HEK293T (cell line): ENCODE data around the gene STARD5.

Experiments used
- CTCF ChIA-PET: fragments of 350-600 bp; formaldehyde crosslinking; extraction: SDS; loops from one replicate; lab custom pipeline; 2021; ENCODE audit warnings: antibody characterized with exemption, inconsistent platforms; lab: Yijun Ruan, JAX
- POLR2A ChIA-PET: fragments of 350-600 bp; formaldehyde crosslinking; extraction: SDS; loops from one replicate; lab custom pipeline; 2020; ENCODE audit warnings: antibody characterized with exemption, inconsistent platforms; lab: Yijun Ruan, JAX
- DNase-seq: peaks from one replicate; pipeline ENCODE4 v3.0.0; 2012; ENCODE audit warnings: mixed read lengths; ENCODE audit errors: extremely low spot score
- ARNT ChIP-seq: fragments of 450-650 bp; IDR thresholded peaks from 2 replicates; pipeline ENCODE4 v1.6.1; 2017; ENCODE audit warnings: mild to moderate bottlenecking
- BHLHE40 ChIP-seq: fragments of 450-650 bp; IDR thresholded peaks from 2 replicates; pipeline ENCODE4 v1.6.1; 2016; ENCODE audit warnings: mild to moderate bottlenecking, moderate library complexity, borderline replicate concordance
- CTBP1 ChIP-seq: fragments of 450-650 bp; IDR thresholded peaks from 2 replicates; pipeline ENCODE4 v1.6.1; 2016; ENCODE audit warnings: borderline replicate concordance
- ELF4 ChIP-seq: fragments of 450-650 bp; IDR thresholded peaks from 2 replicates; pipeline ENCODE4 v1.6.1; 2017; ENCODE audit warnings: antibody characterized with exemption
- FOXA1 ChIP-seq: fragments of 450-650 bp; IDR thresholded peaks from 2 replicates; pipeline ENCODE4 v1.6.1; 2016; ENCODE audit warnings: mild to moderate bottlenecking
- FOXK2 ChIP-seq: fragments of 450-650 bp; IDR thresholded peaks from 2 replicates; pipeline ENCODE4 v1.6.1; 2016; ENCODE audit warnings: mild to moderate bottlenecking
- FOXM1 ChIP-seq: fragments of 450-650 bp; IDR thresholded peaks from 2 replicates; pipeline ENCODE4 v1.6.1; 2017; ENCODE audit warnings: mild to moderate bottlenecking, borderline replicate concordance
- HDGF ChIP-seq: fragments of 450-650 bp; IDR thresholded peaks from 2 replicates; pipeline ENCODE4 v1.6.1; 2017; ENCODE audit warnings: antibody characterized with exemption, borderline replicate concordance
- L3MBTL2 ChIP-seq: fragments of 450-650 bp; conservative IDR thresholded peaks from 2 replicates; pipeline ENCODE4 v1.6.1; 2016; ENCODE audit warnings: mild to moderate bottlenecking
- LEF1 ChIP-seq: fragments of 450-650 bp; IDR thresholded peaks from 2 replicates; pipeline ENCODE4 v1.6.1; 2017; ENCODE audit warnings: mild to moderate bottlenecking, borderline replicate concordance
- NFRKB ChIP-seq: fragments of 450-650 bp; IDR thresholded peaks from 2 replicates; pipeline ENCODE4 v1.6.1; 2016; ENCODE audit warnings: mild to moderate bottlenecking, moderate library complexity
- PKNOX1 ChIP-seq: fragments of 450-650 bp; IDR thresholded peaks from 2 replicates; pipeline ENCODE4 v1.6.1; 2016
- SP1 ChIP-seq: fragments of 450-650 bp; IDR thresholded peaks from 2 replicates; pipeline ENCODE4 v1.6.1; 2017
- SUZ12 ChIP-seq: fragments of 450-650 bp; IDR thresholded peaks from 2 replicates; pipeline ENCODE4 v1.6.1; 2016; ENCODE audit warnings: mild to moderate bottlenecking
- TARDBP ChIP-seq: fragments of 450-650 bp; IDR thresholded peaks from 2 replicates; pipeline ENCODE4 v1.6.1; 2016
- ZNF384 ChIP-seq: fragments of 450-650 bp; IDR thresholded peaks from 2 replicates; pipeline ENCODE4 v1.6.1; 2016

STARD5 gene

GRCh38 chr15:81279621-81280485 lies 44.1 kb downstream of the STARD5 start:
- CTCF ChIA-PET, result interaction anchor here (0.8 to 5.5 kb wide), 2 partner anchors 13 to 131 kb away, joined by 3 to 25 read pairs; no protein-coding TSS in a partner anchor
- TF ChIP-seq FOXK2, result no peak
- TF ChIP-seq FOXM1, result no peak
- TF ChIP-seq SP1, result no peak
- TF ChIP-seq CTBP1, result no peak
- TF ChIP-seq ZNF384, result no peak
- no peak for TF ChIP-seq SUZ12
- TF ChIP-seq ARNT, result no peak
- no peak for TF ChIP-seq L3MBTL2
- TF ChIP-seq TARDBP, result no peak
- TF ChIP-seq PKNOX1, result no peak
- TF ChIP-seq HDGF, result no peak
- TF ChIP-seq BHLHE40, result no peak
- TF ChIP-seq ELF4, result no peak
- TF ChIP-seq LEF1, result no peak
- TF ChIP-seq FOXA1, result no peak
- no peak for TF ChIP-seq NFRKB
- POLR2A ChIA-PET, result no interaction called here
- DNase-seq, result no peak

- POLR2A ChIA-PET, result no interaction called here
- no peak for DNase-seq
- TF ChIP-seq ELF4 (no peak), FOXA1 (no peak), BHLHE40 (no peak), LEF1 (no peak), SP1 (no peak)
- CTCF ChIA-PET, result interaction anchor here (1.1 to 5.5 kb wide), 2 partner anchors 9 to 12 kb away, joined by 4 to 25 read pairs; no protein-coding TSS in a partner anchor
Measured at GRCh38 chr15:81278306-81279029, 45.5 kb downstream of the STARD5 start.

- CTCF ChIA-PET, result interaction anchor here (1.1 to 5.5 kb wide), 2 partner anchors 10 to 11 kb away, joined by 4 to 25 read pairs; no protein-coding TSS in a partner anchor
- POLR2A ChIA-PET, result no interaction called here
- no peak for TF ChIP-seq SP1
- TF ChIP-seq PKNOX1, result no peak
- no peak for TF ChIP-seq FOXK2
- TF ChIP-seq FOXA1, result no peak
- no peak for TF ChIP-seq BHLHE40
- TF ChIP-seq HDGF, result no peak
- TF ChIP-seq FOXM1, result no peak
- TF ChIP-seq L3MBTL2, result no peak
- no peak for TF ChIP-seq SUZ12
- TF ChIP-seq ELF4, result no peak
- TF ChIP-seq ZNF384, result no peak
- no peak for TF ChIP-seq NFRKB
- no peak for TF ChIP-seq CTBP1
- no peak for TF ChIP-seq LEF1
- no peak for TF ChIP-seq TARDBP
- TF ChIP-seq ARNT, result no peak
- no peak for DNase-seq
Measured at GRCh38 chr15:81277851-81278250, 46.1 kb downstream of the STARD5 start.

- ChIA-PET CTCF (no interaction called here), POLR2A (no interaction called here)
- TF ChIP-seq ELF4, result no peak
- TF ChIP-seq ARNT, result no peak
- no peak for TF ChIP-seq CTBP1
- TF ChIP-seq LEF1, result no peak
- no peak for TF ChIP-seq L3MBTL2
- no peak for TF ChIP-seq ZNF384
- TF ChIP-seq HDGF, result no peak
- TF ChIP-seq SUZ12, result no peak
- no peak for TF ChIP-seq SP1
- TF ChIP-seq FOXK2, result no peak
- no peak for DNase-seq
Measured at GRCh38 chr15:81276967-81277366, 47.0 kb downstream of the STARD5 start.

- DNase-seq, result no peak
- no peak for TF ChIP-seq L3MBTL2
- no peak for TF ChIP-seq ELF4
- TF ChIP-seq FOXK2, result no peak
- TF ChIP-seq LEF1, result no peak
- TF ChIP-seq ZNF384, result no peak
- no peak for TF ChIP-seq SUZ12
- no peak for TF ChIP-seq ARNT
- no peak for TF ChIP-seq HDGF
- TF ChIP-seq BHLHE40, result no peak
- no peak for TF ChIP-seq FOXA1
- no peak for TF ChIP-seq FOXM1
- TF ChIP-seq SP1, result no peak
- TF ChIP-seq PKNOX1, result no peak
- TF ChIP-seq TARDBP, result no peak
- POLR2A ChIA-PET, result no interaction called here
- CTCF ChIA-PET, result interaction anchor here (0.6 to 2.8 kb wide), 16 partner anchors 10 to 1023 kb away, joined by 3 to 32 read pairs (median 4); no protein-coding TSS in a partner anchor
Measured at GRCh38 chr15:81275711-81276392, 48.1 kb downstream of the STARD5 start.
